SK-N-SH treated with all-trans-retinoic acid at 6 μM for 48 hours (cell line): ENCODE data around the gene FHOD1.

Source experiments
- ATAC-seq: fragments of 200-7000 bp; cut with Tn5 transposase; 3 replicates; pipeline ENCODE4 v1.9.1; 2020; ENCODE audit warnings: mild to moderate bottlenecking, moderate library complexity
- ARNTL ChIP-seq: fragments of 450-650 bp; formaldehyde crosslinking; IDR thresholded peaks from 2 replicates; pipeline ENCODE4 v1.5.0; 2020; ENCODE audit warnings: low read depth, mild to moderate bottlenecking, moderate library complexity, borderline replicate concordance
- BACH2 ChIP-seq: fragments of 250-450 bp; sonication (Bioruptor Pico); IDR thresholded peaks from 2 replicates; pipeline ENCODE4 v1.9.0; 2021; ENCODE audit warnings: mild to moderate bottlenecking, borderline replicate concordance
- CREB5 ChIP-seq: fragments of 250-450 bp; sonication (Bioruptor Pico); IDR thresholded peaks from 2 replicates; pipeline ENCODE4 v1.5.1; 2020; ENCODE audit warnings: low read depth, mild to moderate bottlenecking, moderate library complexity
- CSDC2 ChIP-seq: fragments of 250-450 bp; sonication (Bioruptor Pico); IDR thresholded peaks from 2 replicates; pipeline ENCODE4 v1.5.0; 2020; ENCODE audit warnings: mild to moderate bottlenecking, moderate library complexity
- ESRRG ChIP-seq: fragments of 250-450 bp; sonication (Bioruptor Pico); IDR thresholded peaks from 2 replicates; pipeline ENCODE4 v1.6.1; 2021; ENCODE audit warnings: mild to moderate bottlenecking
- GLIS3 ChIP-seq: fragments of 250-450 bp; sonication (Bioruptor Pico); IDR thresholded peaks from 2 replicates; pipeline ENCODE4 v1.5.0; 2020; ENCODE audit warnings: mild to moderate bottlenecking, moderate library complexity
- ISL1 ChIP-seq: fragments of 250-450 bp; sonication (Bioruptor Pico); IDR thresholded peaks from 2 replicates; pipeline ENCODE4 v2.1.2; 2022; ENCODE audit warnings: mild to moderate bottlenecking, moderate library complexity
- OSR1 ChIP-seq: fragments of 250-450 bp; sonication (Bioruptor Pico); IDR thresholded peaks from 2 replicates; pipeline ENCODE4 v1.8.0; 2022; ENCODE audit warnings: moderate library complexity, mild to moderate bottlenecking, inconsistent platforms
- PATZ1 ChIP-seq: fragments of 250-450 bp; sonication (Bioruptor Pico); IDR thresholded peaks from 2 replicates; pipeline ENCODE4 v1.8.0; 2020; ENCODE audit warnings: mild to moderate bottlenecking, moderate library complexity, borderline replicate concordance
- PPARA ChIP-seq: fragments of 250-450 bp; sonication (Bioruptor Pico); IDR thresholded peaks from 2 replicates; pipeline ENCODE4 v1.5.0; 2020; ENCODE audit warnings: mild to moderate bottlenecking, borderline replicate concordance
- RARB ChIP-seq: fragments of 250-450 bp; sonication (Bioruptor Pico); IDR thresholded peaks from 2 replicates; pipeline ENCODE4 v1.8.0; 2021; ENCODE audit warnings: mild to moderate bottlenecking, moderate library complexity
- SNAI2 ChIP-seq: fragments of 250-450 bp; sonication (Bioruptor Pico); IDR thresholded peaks from 2 replicates; pipeline ENCODE4 v1.5.0; 2020; ENCODE audit warnings: mild to moderate bottlenecking, moderate library complexity
- TCF4 ChIP-seq: fragments of 250-450 bp; sonication (Bioruptor Pico); IDR thresholded peaks from 2 replicates; pipeline ENCODE4 v1.8.0; 2021; ENCODE audit warnings: mild to moderate bottlenecking, moderate library complexity, borderline replicate concordance
- TOX ChIP-seq: fragments of 250-450 bp; sonication (Bioruptor Pico); IDR thresholded peaks from 2 replicates; pipeline ENCODE4 v1.8.0; 2021; ENCODE audit warnings: mild to moderate bottlenecking, moderate library complexity, borderline replicate concordance
- TSHZ2 ChIP-seq: fragments of 250-450 bp; sonication (Bioruptor Pico); IDR thresholded peaks from 2 replicates; pipeline ENCODE4 v1.5.0; 2020; ENCODE audit warnings: mild to moderate bottlenecking, moderate library complexity
- ZC3H10 ChIP-seq: fragments of 250-450 bp; sonication (Bioruptor Pico); IDR thresholded peaks from 2 replicates; pipeline ENCODE4 v1.5.1; 2021; ENCODE audit warnings: mild to moderate bottlenecking, moderate library complexity
- ZFP30 ChIP-seq: fragments of 450-650 bp; formaldehyde crosslinking; IDR thresholded peaks from 2 replicates; pipeline ENCODE4 v1.5.0; 2022; ENCODE audit warnings: mild to moderate bottlenecking, moderate library complexity
- ZNF565 ChIP-seq: fragments of 450-650 bp; formaldehyde crosslinking; conservative IDR thresholded peaks from 2 replicates; pipeline ENCODE4 v1.5.0; 2020; ENCODE audit warnings: low read depth, mild to moderate bottlenecking, moderate library complexity
- ZNF70 ChIP-seq: fragments of 450-650 bp; formaldehyde crosslinking; IDR thresholded peaks from 2 replicates; pipeline ENCODE4 v1.5.0; 2020; ENCODE audit warnings: mild to moderate bottlenecking, moderate library complexity
- ZNF8 ChIP-seq: fragments of 450-650 bp; formaldehyde crosslinking; IDR thresholded peaks from 2 replicates; pipeline ENCODE4 v1.5.0; 2020; ENCODE audit warnings: mild to moderate bottlenecking, moderate library complexity
- TF ChIP-seq, protein P1 (sequence below): fragments of 250-450 bp; sonication (Bioruptor Pico); IDR thresholded peaks from 2 replicates; pipeline ENCODE4 v1.8.0; 2021; ENCODE audit warnings: low read depth, mild to moderate bottlenecking, moderate library complexity, borderline replicate concordance
- TF ChIP-seq, protein P2 (sequence below): fragments of 250-450 bp; sonication (Bioruptor Pico); IDR thresholded peaks from 2 replicates; pipeline ENCODE4 v1.5.1; 2021; ENCODE audit warnings: mild to moderate bottlenecking, moderate library complexity

FHOD1 gene

DNA sequence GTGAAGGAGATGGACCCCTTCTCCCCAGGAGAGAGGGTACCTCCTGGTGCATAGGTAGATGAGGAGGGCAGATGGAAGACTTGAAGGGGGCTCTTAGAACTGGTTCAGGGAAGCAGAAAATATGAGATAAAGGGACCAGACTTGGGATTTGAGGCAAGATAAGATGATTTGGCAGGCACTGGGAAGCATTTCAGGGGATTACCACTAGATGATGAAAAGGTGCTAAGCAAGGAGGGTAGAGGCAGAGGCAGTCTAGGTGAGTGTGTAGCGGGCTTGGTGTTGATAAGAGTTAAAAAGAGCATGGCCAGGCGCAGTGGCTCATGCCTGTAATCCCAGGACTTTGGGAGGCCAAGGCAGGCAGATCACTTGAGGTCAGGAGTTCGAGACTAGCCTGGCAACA, 15.9 kb upstream of the FHOD1 start:
- TF ChIP-seq, protein P1, sequence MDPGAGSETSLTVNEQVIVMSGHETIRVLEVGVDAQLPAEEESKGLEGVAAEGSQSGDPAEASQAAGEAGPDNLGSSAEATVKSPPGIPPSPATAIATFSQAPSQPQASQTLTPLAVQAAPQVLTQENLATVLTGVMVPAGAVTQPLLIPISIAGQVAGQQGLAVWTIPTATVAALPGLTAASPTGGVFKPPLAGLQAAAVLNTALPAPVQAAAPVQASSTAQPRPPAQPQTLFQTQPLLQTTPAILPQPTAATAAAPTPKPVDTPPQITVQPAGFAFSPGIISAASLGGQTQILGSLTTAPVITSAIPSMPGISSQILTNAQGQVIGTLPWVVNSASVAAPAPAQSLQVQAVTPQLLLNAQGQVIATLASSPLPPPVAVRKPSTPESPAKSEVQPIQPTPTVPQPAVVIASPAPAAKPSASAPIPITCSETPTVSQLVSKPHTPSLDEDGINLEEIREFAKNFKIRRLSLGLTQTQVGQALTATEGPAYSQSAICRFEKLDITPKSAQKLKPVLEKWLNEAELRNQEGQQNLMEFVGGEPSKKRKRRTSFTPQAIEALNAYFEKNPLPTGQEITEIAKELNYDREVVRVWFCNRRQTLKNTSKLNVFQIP (CRISPR knock-in tag) = no peak
- TF ChIP-seq ZNF70 (CRISPR knock-in tag) = no peak
- TF ChIP-seq, all 23 proteins: peak for 0
- no peak for ATAC-seq

GRCh38 chr16:67260426-67261063, 13.3 kb upstream of the FHOD1 start:
- ATAC-seq = peak; percentile 81

GRCh38 chr16:67259705-67260104, 12.4 kb upstream of the FHOD1 start:
- no peak for ATAC-seq
- TF ChIP-seq, protein P1 (CRISPR knock-in tag) = no peak
- TF ChIP-seq GLIS3 (CRISPR knock-in tag) (no peak), CREB5 (CRISPR knock-in tag) (no peak), ZNF565 (CRISPR knock-in tag) (no peak), ARNTL (CRISPR knock-in tag) (no peak), OSR1 (no peak), CSDC2 (CRISPR knock-in tag) (no peak)

More at GRCh38 chr16:67260426-67261063, 13.3 kb upstream of the FHOD1 start:
- TF ChIP-seq CSDC2 (CRISPR knock-in tag) (no peak), BACH2 (CRISPR knock-in tag) (no peak), PATZ1 (no peak), TSHZ2 (no peak), ZC3H10 (CRISPR knock-in tag) (no peak), ZNF8 (CRISPR knock-in tag) (no peak), ISL1 (CRISPR knock-in tag) (no peak), TOX (no peak), ESRRG (CRISPR knock-in tag) (no peak), RARB (CRISPR knock-in tag) (no peak), ZFP30 (no peak), SNAI2 (no peak), ARNTL (CRISPR knock-in tag) (no peak), ZNF70 (CRISPR knock-in tag) (no peak), TCF4 (CRISPR knock-in tag) (no peak), ZNF565 (CRISPR knock-in tag) (no peak), OSR1 (no peak), PPARA (CRISPR knock-in tag) (no peak)
- TF ChIP-seq, protein P1 (CRISPR knock-in tag) = no peak
- TF ChIP-seq, protein P2, sequence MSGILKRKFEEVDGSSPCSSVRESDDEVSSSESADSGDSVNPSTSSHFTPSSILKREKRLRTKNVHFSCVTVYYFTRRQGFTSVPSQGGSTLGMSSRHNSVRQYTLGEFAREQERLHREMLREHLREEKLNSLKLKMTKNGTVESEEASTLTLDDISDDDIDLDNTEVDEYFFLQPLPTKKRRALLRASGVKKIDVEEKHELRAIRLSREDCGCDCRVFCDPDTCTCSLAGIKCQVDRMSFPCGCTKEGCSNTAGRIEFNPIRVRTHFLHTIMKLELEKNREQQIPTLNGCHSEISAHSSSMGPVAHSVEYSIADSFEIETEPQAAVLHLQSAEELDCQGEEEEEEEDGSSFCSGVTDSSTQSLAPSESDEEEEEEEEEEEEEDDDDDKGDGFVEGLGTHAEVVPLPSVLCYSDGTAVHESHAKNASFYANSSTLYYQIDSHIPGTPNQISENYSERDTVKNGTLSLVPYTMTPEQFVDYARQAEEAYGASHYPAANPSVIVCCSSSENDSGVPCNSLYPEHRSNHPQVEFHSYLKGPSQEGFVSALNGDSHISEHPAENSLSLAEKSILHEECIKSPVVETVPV (CRISPR knock-in tag) = no peak
